H9 (cell line): ENCODE measurements around the gene MUC2. TPM values are rescaled to one million over a fixed set of nuclear protein-coding genes. Genes with fewer than 3 reads are reported as not detected.

ENCODE experiments used
- DNase-seq: peaks from one replicate; pipeline ENCODE4 v3.0.0-alpha.2; 2017
- H2AFZ ChIP-seq: one replicate; pipeline ENCODE4 v1.6.1; 2013; ENCODE audit warnings: mild to moderate bottlenecking, low read length, control low read depth, moderate library complexity
- H2AK5ac ChIP-seq: 2 replicates; pipeline ENCODE4 v1.6.1; 2013; ENCODE audit warnings: low read length, control low read depth, mixed read lengths; ENCODE audit not compliant: insufficient read length
- H2BK120ac ChIP-seq: one replicate; pipeline ENCODE4 v1.6.1; 2013; ENCODE audit warnings: low read depth, mild to moderate bottlenecking, low read length, control low read depth, inconsistent platforms; ENCODE audit not compliant: poor library complexity, severe bottlenecking
- H2BK12ac ChIP-seq: 2 replicates; pipeline ENCODE4 v1.6.1; 2013; ENCODE audit warnings: low read length, control low read depth, mixed read lengths, low read depth; ENCODE audit not compliant: insufficient read length
- H2BK15ac ChIP-seq: 2 replicates; pipeline ENCODE4 v1.6.1; 2013; ENCODE audit warnings: low read depth, low read length, control low read depth
- H2BK20ac ChIP-seq: one replicate; pipeline ENCODE4 v1.6.1; 2013; ENCODE audit warnings: low read depth, mild to moderate bottlenecking, low read length, control low read depth, inconsistent platforms; ENCODE audit not compliant: poor library complexity, severe bottlenecking
- H2BK5ac ChIP-seq: 2 replicates; pipeline ENCODE4 v1.6.1; 2013; ENCODE audit warnings: low read length, control low read depth, mixed read lengths; ENCODE audit not compliant: insufficient read length
- H3K14ac ChIP-seq: 2 replicates; pipeline ENCODE4 v1.6.1; 2013; ENCODE audit warnings: low read length, control low read depth; ENCODE audit not compliant: insufficient read depth
- H3K18ac ChIP-seq: 2 replicates; pipeline ENCODE4 v1.6.1; 2013; ENCODE audit warnings: low read depth, mild to moderate bottlenecking, mixed read lengths, low read length, control low read depth; ENCODE audit not compliant: insufficient read length
- H3K23ac ChIP-seq: 2 replicates; pipeline ENCODE4 v1.6.1; 2013; ENCODE audit warnings: low read length, control low read depth, mixed read lengths, low read depth; ENCODE audit not compliant: insufficient read length
- H3K23me2 ChIP-seq: 2 replicates; pipeline ENCODE4 v1.6.1; 2013; ENCODE audit warnings: low read depth, mild to moderate bottlenecking, mixed read lengths, low read length, control low read depth; ENCODE audit not compliant: insufficient read length, poor library complexity, severe bottlenecking
- H3K27ac ChIP-seq: 2 replicates; pipeline ENCODE4 v1.5.1; 2013; ENCODE audit warnings: low read length, control low read depth, mixed read lengths, low read depth; ENCODE audit not compliant: insufficient read length
- H3K27me3 ChIP-seq: 2 replicates; pipeline ENCODE4 v1.6.1; 2013; ENCODE audit warnings: low read length, control low read depth, inconsistent platforms; ENCODE audit not compliant: insufficient read depth
- H3K4ac ChIP-seq: 2 replicates; pipeline ENCODE4 v1.6.1; 2013; ENCODE audit warnings: low read depth, mild to moderate bottlenecking, control low read depth, inconsistent platforms, low read length, moderate library complexity
- H3K4me1 ChIP-seq: 2 replicates; pipeline ENCODE4 v1.6.1; 2013; ENCODE audit warnings: low read length, control low read depth, inconsistent platforms; ENCODE audit not compliant: insufficient read depth
- H3K4me2 ChIP-seq: 2 replicates; pipeline ENCODE4 v1.6.1; 2013; ENCODE audit warnings: low read length, control low read depth, mixed read lengths; ENCODE audit not compliant: insufficient read length, insufficient read depth
- H3K56ac ChIP-seq: 2 replicates; pipeline ENCODE4 v1.6.1; 2013; ENCODE audit warnings: low read depth, mild to moderate bottlenecking, mixed read lengths, low read length, control low read depth; ENCODE audit not compliant: insufficient read length
- H3K79me1 ChIP-seq: 2 replicates; pipeline ENCODE4 v1.6.1; 2013; ENCODE audit warnings: low read depth, mild to moderate bottlenecking, moderate library complexity, low read length, control low read depth, inconsistent platforms; ENCODE audit not compliant: insufficient read depth, poor library complexity, severe bottlenecking
- H3K79me2 ChIP-seq: 2 replicates; pipeline ENCODE4 v1.6.1; 2013; ENCODE audit warnings: low read length, control low read depth, inconsistent platforms; ENCODE audit not compliant: insufficient read depth
- H3K9ac ChIP-seq: 2 replicates; pipeline ENCODE4 v1.6.1; 2013; ENCODE audit warnings: low read length, control low read depth, mixed read lengths; ENCODE audit not compliant: insufficient read length; ENCODE audit errors: extremely low read depth
- H3K9me3 ChIP-seq: one replicate; pipeline ENCODE4 v1.6.1; 2013; ENCODE audit warnings: low read depth, low read length, inconsistent platforms; ENCODE audit not compliant: control insufficient read depth
- H3T11ph ChIP-seq: one replicate; pipeline ENCODE4 v1.6.1; 2013; ENCODE audit warnings: mild to moderate bottlenecking, low read length, control low read depth, inconsistent platforms
- H4K20me1 ChIP-seq: one replicate; pipeline ENCODE4 v1.6.1; 2013; ENCODE audit not compliant: control insufficient read depth, insufficient read length, insufficient read depth
- H4K5ac ChIP-seq: 2 replicates; pipeline ENCODE4 v1.6.1; 2013; ENCODE audit warnings: low read depth, mild to moderate bottlenecking, mixed read lengths, low read length, control low read depth; ENCODE audit not compliant: insufficient read length
- H4K8ac ChIP-seq: replicated peaks from 2 replicates; pipeline ENCODE4 v1.6.1; 2013; ENCODE audit warnings: low read length, control low read depth, mixed read lengths, low read depth; ENCODE audit not compliant: insufficient read length
- H4K91ac ChIP-seq: 2 replicates; pipeline ENCODE4 v1.6.1; 2013; ENCODE audit warnings: low read depth, mild to moderate bottlenecking, moderate library complexity, mixed read lengths, low read length, control low read depth; ENCODE audit not compliant: insufficient read length
- H3K27ac Mint-ChIP-seq, 3 experiments: 2 replicates in 2 of 3; 3 replicates in 1 of 3; pipeline ENCODE4 v1.8.0; 2020 to 2021; ENCODE audit warnings: mixed read lengths in 3 of 3, mild to moderate bottlenecking in 1 of 3, moderate library complexity in 1 of 3
- H3K27me3 Mint-ChIP-seq: 2 replicates; pipeline ENCODE4 v1.8.0; 2021; ENCODE audit warnings: low read depth, mild to moderate bottlenecking, moderate library complexity, mixed read lengths
- H3K36me3 Mint-ChIP-seq, 3 experiments: 2 replicates in 2 of 3; 3 replicates in 1 of 3; pipeline ENCODE4 v1.8.0; 2020 to 2021; ENCODE audit warnings: low read depth in 3 of 3, mixed read lengths in 3 of 3; ENCODE audit not compliant: insufficient read depth in 1 of 3
- H3K4me1 Mint-ChIP-seq, 2 experiments: 2 replicates each; pipeline ENCODE4 v1.8.0; 2020; ENCODE audit warnings: mixed read lengths in 2 of 2
- H3K4me3 Mint-ChIP-seq, 2 experiments: 2 replicates in 1 of 2; 3 replicates in 1 of 2; pipeline ENCODE4 v1.8.0; 2020 to 2021; ENCODE audit warnings: mild to moderate bottlenecking in 2 of 2, mixed read lengths in 2 of 2, moderate library complexity in 1 of 2
- H3K9me3 Mint-ChIP-seq, 2 experiments: 2 replicates in 1 of 2; 3 replicates in 1 of 2; pipeline ENCODE4 v1.8.0; 2020; ENCODE audit warnings: mild to moderate bottlenecking in 2 of 2, mixed read lengths in 2 of 2, moderate library complexity in 1 of 2
- CTCF ChIP-seq: fragments of 200-600 bp; sonication (generic); conservative IDR thresholded peaks from 3 replicates; pipeline ENCODE4 v1.8.0; 2021; ENCODE audit warnings: antibody characterized with exemption, mild to moderate bottlenecking
- WGBS: extraction: QIAGEN DNeasy Blood & Tissue Kit; methylation state at CpG from one replicate; pipeline ENCODE4 v1.1.7; 2013; ENCODE audit warnings: missing lambda C conversion rate, low lambda C conversion rate, mixed read lengths; ENCODE audit not compliant: insufficient read length; ENCODE audit errors: extremely low coverage; 5-methylcytosine and 5-hydroxymethylcytosine counted together
- total RNA-seq: library from RNA; stranded (reverse); gene quantifications from 2 replicates; pipeline ENCODE4 v1.2.1, GENCODE V29; 2021

MUC2 gene
- total RNA-seq, 1 experiment from 2014 or later, result not detected

GRCh38 chr11:1055109-1055703, 19.5 kb upstream of the MUC2 start:
- DNase-seq, result no peak
- Mint-ChIP-seq H3K27me3 (peaks cover 12% of the 10 kb centered on the region), H3K36me3 (no peaks in the 10 kb centered on the region; a peak in 1 of 7 replicates), H3K4me1 (peaks cover 0 to 9% of the 10 kb centered on the region in 2 experiments; a peak in 2 of 4 replicates), H3K27ac (no peak overlapping the region), H3K4me3 (no peak overlapping the region), H3K9me3 (peaks cover 0 to 3% of the 10 kb centered on the region in 2 experiments; a peak in 1 of 5 replicates)
- Histone ChIP-seq H3K9me3 (no peaks in the 10 kb centered on the region), H2BK15ac (no peak overlapping the region), H2BK120ac (no peak overlapping the region), H4K91ac (no peak overlapping the region), H3K79me1 (no peaks in the 10 kb centered on the region), H2BK5ac (no peak overlapping the region), H3T11ph (no peak overlapping the region), H2BK12ac (no peak overlapping the region), H3K18ac (no peak overlapping the region), H4K20me1 (no peaks in the 10 kb centered on the region), H3K56ac (no peak overlapping the region), H3K27me3 (no peaks in the 10 kb centered on the region), H3K9ac (no peak overlapping the region), H3K4me2 (no peak overlapping the region), H3K27ac (no peak overlapping the region), H3K23me2 (no peaks in the 10 kb centered on the region), H4K8ac (no peak overlapping the region), H3K4me1 (no peaks in the 10 kb centered on the region), H3K14ac (no peak overlapping the region), H4K5ac (no peak overlapping the region), H3K23ac (no peak overlapping the region), H2AFZ (no peak overlapping the region), H3K4ac (no peak overlapping the region), H2BK20ac (no peak overlapping the region), H2AK5ac (no peak overlapping the region), H3K79me2 (no peaks in the 10 kb centered on the region)
- no peak for TF ChIP-seq CTCF
- WGBS, result no CpG with 5 or more reads among the region's 17 CpGs
